ENCODE data around the gene BCL2L13.

The BCL2L13 gene

DNA sequence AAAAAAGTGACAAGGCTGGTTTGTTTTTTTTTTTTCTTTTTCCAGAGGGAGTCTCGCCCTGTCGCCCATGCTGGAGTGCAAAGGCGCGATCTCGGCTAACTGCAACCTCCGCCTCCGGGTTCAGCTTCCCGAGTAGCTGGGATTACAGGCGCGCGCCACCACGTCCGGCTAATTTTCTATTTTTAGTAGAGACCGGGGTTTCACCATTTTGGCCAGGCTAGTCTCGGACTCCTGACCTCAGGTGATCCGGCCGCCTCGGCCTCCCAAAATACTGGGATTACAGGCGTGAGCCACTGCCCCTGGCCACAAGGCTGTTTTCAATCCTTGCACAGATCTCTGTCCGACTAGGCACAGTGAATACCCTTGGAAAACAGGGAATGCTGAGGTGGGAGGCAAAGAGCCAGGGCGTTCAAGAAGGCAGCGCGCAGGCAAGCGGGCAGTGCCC lies 10.6 kb upstream of the BCL2L13 start:
- peak overlapping the region; percentile 89 for H3K4me3 ChIP-seq (ENCODE audit: low read depth, low read length)
- no peak for TF ChIP-seq CTCF (IDR thresholded peaks at IDR 0.05; ENCODE audit: control insufficient read depth, extremely low read depth, insufficient read depth)
- no peak for DNase-seq (ENCODE audit: low read depth)

- TF ChIP-seq CTCF (IDR thresholded peaks at IDR 0.05; ENCODE audit: control insufficient read depth, extremely low read depth, insufficient read depth): no peak
- peak; percentile 91 for DNase-seq (ENCODE audit: low read depth)
- peak within 1 kb of the TSS; percentile 89 for H3K4me3 ChIP-seq (ENCODE audit: low read depth, low read length)
These were observed 10.0 kb upstream of the BCL2L13 start, which contains the start of gene ATP6V1E1 for GRCh38 chr22:17628406-17629172. Gene ATP6V1E1, minus strand, starts transcription at chr22:17628749. Its CDS starts 114 bp downstream, at chr22:17628635.

DNA sequence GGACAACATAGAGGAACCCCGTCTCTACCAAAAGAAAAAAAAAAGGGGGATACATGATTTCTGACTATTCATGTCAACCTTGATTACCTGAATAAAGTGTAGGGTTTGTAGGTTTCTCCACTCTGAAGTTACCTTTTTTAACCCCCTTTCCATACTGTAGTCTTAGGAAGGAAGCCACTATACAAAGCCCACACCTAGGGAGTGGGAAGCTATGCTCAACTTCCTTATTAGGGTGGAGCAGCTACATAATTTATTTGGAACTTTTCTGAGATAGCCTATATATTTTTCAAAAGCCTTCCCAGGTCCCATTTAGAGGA lies 9.4 kb upstream of the BCL2L13 start:
- H3K4me3 ChIP-seq (ENCODE audit: low read depth, low read length): peak overlapping the region; percentile 89
- TF ChIP-seq CTCF (IDR thresholded peaks at IDR 0.05; ENCODE audit: control insufficient read depth, extremely low read depth, insufficient read depth): no peak
- no peak for DNase-seq (ENCODE audit: low read depth)

GRCh38 chr22:17629641-17630040 lies 8.9 kb upstream of the BCL2L13 start:
- peak overlapping the region; percentile 89 for H3K4me3 ChIP-seq (ENCODE audit: low read depth, low read length)
- TF ChIP-seq CTCF (IDR thresholded peaks at IDR 0.05; ENCODE audit: control insufficient read depth, extremely low read depth, insufficient read depth): no peak
- no peak for DNase-seq (ENCODE audit: low read depth)

DNA sequence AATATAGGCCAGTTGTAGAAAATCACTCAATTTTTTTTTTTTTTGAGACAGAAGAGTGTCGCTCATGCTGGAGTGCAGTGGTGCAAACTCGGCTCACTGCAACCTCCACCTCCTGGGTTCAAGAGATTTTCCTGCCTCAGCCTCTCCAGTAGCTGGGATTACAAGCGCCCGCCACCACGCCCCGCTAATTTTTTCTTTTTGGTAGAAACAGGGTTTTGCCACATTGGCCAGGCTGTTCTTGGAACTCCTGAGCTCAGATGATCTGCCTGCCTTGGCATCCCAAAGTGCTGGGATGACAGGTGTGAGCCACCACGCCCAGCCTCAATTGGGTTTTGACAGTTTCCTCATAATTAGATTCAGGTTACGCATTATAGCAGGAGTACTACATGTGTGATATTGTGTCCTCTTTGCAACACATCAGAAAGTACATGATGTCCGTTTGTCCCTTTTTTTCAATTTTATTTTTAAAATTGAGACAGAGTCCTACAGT lies 7.4 kb upstream of the BCL2L13 start:
- TF ChIP-seq CTCF (IDR thresholded peaks at IDR 0.05; ENCODE audit: control insufficient read depth, extremely low read depth, insufficient read depth): no peak
- no peak for DNase-seq (ENCODE audit: low read depth)
- no peak overlapping the region for H3K4me3 ChIP-seq (ENCODE audit: low read depth, low read length)

DNA sequence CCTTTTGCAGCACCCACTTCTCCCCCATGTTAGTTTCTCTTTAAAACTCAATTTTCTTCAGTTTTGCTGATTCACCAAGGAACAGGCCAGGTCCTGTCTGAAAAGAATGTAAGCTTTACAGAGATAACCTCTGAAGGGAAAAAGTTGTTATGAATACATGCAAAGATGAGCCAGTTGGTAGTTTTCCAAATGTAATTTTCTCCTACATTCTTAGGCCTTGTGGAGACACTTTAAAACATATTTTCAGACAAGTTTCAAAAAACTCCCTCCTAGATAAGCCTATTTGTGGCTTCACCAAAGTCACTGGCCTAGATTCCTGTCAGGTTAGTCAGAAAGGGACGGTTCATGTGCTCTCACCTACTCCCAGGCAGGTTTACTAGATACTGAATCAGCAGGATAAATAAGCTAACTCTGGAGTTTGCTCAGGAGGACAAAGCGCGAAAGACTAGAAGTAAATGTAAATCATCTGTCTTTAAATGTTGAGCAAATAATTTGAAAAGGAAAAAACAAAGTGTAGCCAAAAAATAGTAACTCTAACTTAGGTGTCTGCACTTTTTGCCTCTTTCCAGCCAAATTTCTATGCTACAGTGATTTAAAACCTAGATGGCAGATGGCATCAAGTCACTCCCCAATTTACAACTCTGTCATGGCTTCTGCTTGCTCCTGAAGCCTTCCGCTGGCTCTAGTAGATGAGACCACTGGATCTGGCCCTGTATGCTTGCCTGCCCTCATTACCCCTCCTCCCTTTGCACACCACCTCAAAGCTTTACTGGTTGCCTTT lies 5.2 kb upstream of the BCL2L13 start:
- H3K4me3 ChIP-seq (ENCODE audit: low read depth, low read length): no peak overlapping the region
- TF ChIP-seq CTCF (IDR thresholded peaks at IDR 0.05; ENCODE audit: control insufficient read depth, extremely low read depth, insufficient read depth): no peak
- no peak for DNase-seq (ENCODE audit: low read depth)

Measured in LNCaP clone FGC (cell line).